AG08396 (cell line): Measurements from ENCODE around the gene PRKAG3.

Source experiments
- DNase-seq: peaks from one replicate; pipeline ENCODE4 v3.0.0; 2012; ENCODE audit warnings: low spot score, mixed read lengths

PRKAG3 gene

GRCh38 chr2:218831378-218831990, at the start of gene PRKAG3:
Gene PRKAG3 (minus strand): TSS chr2:218831803.
- no peak for DNase-seq

GRCh38 chr2:218880859-218881594, 49.4 kb upstream of the PRKAG3 start:
- no peak for DNase-seq

- no peak for DNase-seq
These were observed 48.7 kb upstream of the PRKAG3 start, which contains the start of gene WNT10A for GRCh38 chr2:218880102-218880858. Gene WNT10A (plus strand): TSS chr2:218880852. CDS start chr2:218880996, 144 bp downstream.

DNA sequence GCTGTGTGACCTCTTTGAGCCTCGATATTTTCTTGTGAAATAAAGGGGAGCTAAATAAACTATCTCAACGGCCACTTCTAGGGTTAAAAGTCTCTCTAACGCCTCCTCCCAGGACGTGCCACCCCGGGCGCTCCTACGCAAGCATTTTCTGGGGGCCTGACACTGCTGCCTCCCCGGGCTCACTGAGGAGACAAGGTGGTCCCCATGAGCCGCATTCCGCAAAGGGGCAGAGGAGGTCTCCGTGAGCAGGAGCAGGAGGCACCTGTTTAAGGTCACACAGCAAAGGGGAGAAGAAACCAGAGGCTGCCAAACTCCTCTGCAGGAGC, 48.1 kb upstream of the PRKAG3 start:
- no peak for DNase-seq

DNA sequence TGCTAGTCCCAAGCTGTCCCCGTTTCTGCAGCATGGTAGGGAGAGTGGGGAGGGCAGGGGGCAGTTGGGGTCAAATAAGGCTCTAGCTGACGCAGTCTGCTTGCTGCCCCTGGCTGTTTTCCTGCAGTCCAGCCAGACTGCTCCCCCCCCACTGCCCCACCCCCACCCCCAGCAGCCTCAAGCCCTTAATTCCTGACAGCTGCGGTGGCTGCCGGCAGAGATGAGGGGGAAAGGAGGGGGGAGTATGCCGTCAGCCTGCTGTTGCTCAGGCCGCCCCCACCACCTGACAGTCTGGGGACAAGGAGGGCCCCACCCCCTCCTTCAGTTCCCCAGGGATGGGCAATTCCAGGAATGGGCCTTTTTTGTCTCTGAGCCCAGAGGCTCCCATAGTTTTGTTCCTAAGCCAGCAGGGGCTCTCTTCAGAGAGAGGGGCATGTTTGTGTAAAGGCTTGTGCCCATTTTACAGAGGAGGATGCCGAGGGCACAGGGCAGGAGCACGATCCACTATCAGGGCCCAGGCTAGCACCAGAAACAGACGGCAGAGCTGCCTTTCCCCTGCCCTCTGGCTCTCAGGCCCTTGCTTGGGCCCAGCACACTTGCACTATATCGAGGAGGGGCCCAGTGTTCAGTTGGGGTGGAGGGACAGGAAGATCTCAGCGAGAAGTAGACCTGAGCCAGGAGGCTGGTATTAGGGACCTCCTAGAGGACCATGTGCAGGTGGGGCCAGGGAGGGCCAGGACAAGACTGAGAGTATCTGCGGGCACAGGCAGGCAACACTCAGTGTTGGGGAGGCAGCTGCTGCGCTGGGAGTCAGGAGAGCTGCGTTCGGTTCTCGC, 47.5 kb upstream of the PRKAG3 start:
- DNase-seq: no peak

- DNase-seq: no peak
These were observed 46.9 kb upstream of the PRKAG3 start for GRCh38 chr2:218878486-218878885.

GRCh38 chr2:218877891-218878290, 46.3 kb upstream of the PRKAG3 start:
- DNase-seq: no peak

- DNase-seq: no peak
These were observed 45.7 kb upstream of the PRKAG3 start for GRCh38 chr2:218877331-218877730.

GRCh38 chr2:218876562-218877219, 45.1 kb upstream of the PRKAG3 start:
- DNase-seq: peak; percentile 85

DNA sequence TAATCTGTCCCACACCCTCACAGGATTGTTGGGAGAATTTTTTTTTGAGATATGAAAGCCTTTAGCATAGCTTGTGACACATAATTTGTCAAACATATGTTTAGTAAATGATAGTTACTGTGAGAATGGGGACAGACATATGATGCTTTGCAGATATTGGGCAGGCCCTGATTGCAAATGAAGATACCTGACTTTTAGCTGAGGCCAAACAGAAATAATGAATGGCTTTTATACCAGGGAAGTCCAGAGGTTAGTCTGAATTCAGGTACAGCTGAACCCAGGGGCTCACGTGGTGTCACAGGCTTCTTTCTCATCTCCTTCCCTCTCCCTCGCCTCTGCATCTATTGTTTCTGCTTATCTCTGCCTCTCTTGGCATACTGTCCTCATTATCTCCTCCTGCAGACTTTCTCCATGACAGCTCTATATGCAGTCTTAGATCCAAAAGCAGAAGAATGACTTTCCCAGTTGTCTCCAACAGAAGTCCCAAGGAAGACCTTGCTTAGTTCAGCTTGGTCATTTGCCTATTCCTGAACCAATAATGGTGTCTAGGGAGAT, 44.2 kb upstream of the PRKAG3 start:
- DNase-seq: no peak

GRCh38 chr2:218873359-218874194, 42.0 kb upstream of the PRKAG3 start:
- DNase-seq: no peak

DNA sequence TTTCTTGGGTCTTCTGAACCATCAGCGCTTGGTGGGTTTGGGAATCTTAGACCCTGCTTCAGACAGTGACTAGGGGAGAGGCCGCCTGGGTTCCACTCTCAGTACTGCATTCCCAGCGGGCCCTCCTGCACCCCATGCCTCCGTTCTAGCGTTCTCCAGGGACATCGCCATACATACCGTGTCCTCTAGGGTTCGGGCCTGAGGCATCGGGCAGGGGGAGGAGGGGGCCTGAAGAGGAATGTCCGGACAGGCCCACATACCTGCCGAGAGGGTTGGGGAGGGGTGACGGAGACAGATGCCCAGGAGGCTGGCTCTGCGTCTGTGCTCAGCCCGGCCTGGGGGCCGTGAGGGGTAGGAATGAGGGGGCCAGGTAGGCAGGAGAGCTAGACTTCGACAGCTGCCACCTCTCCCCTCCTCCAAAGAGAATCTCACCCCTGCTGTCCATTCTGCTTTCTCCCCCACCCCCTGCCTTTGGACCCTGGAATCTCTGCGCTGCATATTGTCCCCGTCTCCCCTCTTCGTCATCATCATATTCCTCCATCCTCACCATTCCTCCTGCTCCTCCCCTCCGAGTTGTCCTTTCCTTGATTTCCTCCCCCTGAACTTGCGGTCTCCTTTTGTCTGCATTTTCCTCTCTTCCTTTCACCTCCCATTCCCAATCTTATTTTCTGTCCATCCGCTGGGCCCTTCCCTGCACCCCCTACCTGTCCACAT, 41.2 kb upstream of the PRKAG3 start:
- no peak for DNase-seq

- DNase-seq: no peak
These were observed 40.0 kb upstream of the PRKAG3 start for GRCh38 chr2:218871345-218872302.

- DNase-seq: no peak
These were observed 39.4 kb upstream of the PRKAG3 start for GRCh38 chr2:218870984-218871344.

GRCh38 chr2:218869064-218869463, 37.5 kb upstream of the PRKAG3 start:
- no peak for DNase-seq

DNA sequence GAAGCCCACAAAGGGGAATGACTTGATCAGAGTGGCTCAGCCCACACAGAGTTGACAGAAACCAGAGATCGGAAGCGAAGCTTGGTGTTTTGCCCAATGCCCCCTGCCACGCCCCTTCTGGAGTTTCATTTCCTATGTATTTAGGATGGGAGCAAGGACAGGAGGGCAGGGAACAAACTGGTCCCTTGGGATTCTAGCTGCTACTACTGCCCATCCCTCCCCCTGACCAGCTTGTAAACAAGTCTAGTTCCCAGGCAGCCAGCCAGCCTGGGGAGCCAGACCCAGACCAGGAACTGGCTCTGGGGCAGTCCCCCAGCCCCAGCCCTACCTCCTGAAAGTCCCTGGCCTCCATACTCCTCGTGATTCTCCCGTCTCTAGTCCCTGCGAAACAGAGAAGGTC, 36.3 kb upstream of the PRKAG3 start:
- DNase-seq: no peak

DNA sequence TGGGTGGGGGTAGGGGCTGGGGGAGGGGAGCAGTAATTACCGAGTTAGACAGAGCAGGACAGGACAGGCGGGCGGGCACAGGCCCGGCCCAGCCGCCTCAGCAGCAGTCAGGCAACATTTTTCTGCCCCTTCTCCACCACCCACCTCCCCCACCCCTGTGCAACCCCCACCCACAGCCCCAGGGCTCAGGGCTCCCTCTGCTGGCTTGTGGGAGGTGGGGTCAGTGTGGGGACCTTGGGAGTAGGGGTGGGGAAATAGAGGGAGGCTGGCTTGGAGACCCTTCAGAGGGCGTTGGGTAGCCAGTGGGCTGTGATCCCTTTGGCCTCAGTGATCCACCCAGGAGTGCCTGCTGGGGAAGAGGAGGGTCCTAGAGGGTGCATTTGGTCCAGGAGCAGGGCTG, 34.4 kb upstream of the PRKAG3 start:
- DNase-seq: no peak

GRCh38 chr2:218865396-218865795, 33.8 kb upstream of the PRKAG3 start:
- no peak for DNase-seq
